GM19239 (cell line): Measurements from ENCODE around the gene ZNF653.

Experiments
- DNase-seq: peaks from one replicate; pipeline ENCODE4 v3.0.0; 2011; ENCODE audit warnings: low spot score; ENCODE audit not compliant: insufficient read length
- FAIRE-seq: peaks from 2 replicates; lab custom pipeline; 2011; peaks lifted over from hg19 to GRCh38; lab: Jason Lieb, UNC

Gene ZNF653

GRCh38 chr19:11505504-11506100 is at the start of gene ZNF653:
Gene ZNF653, minus strand, starts transcription at chr19:11505839. Its CDS starts 53 bp downstream, at chr19:11505786.
- FAIRE-seq (peak; percentile 86), DNase-seq (peak; percentile 94)

- no peak for FAIRE-seq
- no peak for DNase-seq
Observed at GRCh38 chr19:11555246-11555645, 49.6 kb upstream of the ZNF653 start.

GRCh38 chr19:11554160-11554559 is 48.5 kb upstream of the ZNF653 start:
- FAIRE-seq = no peak
- DNase-seq = peak; percentile 55

- FAIRE-seq = no peak
- no peak for DNase-seq
Observed at GRCh38 chr19:11552666-11553372, 47.2 kb upstream of the ZNF653 start.

GRCh38 chr19:11551603-11552235 is 46.1 kb upstream of the ZNF653 start:
- FAIRE-seq (no peak), DNase-seq (no peak)

- no peak for FAIRE-seq
- DNase-seq = no peak
Observed at GRCh38 chr19:11550265-11550664, 44.6 kb upstream of the ZNF653 start.

- DNase-seq (no peak), FAIRE-seq (no peak)
Observed at GRCh38 chr19:11549386-11549953, 43.8 kb upstream of the ZNF653 start.

GRCh38 chr19:11547929-11548700 is 42.5 kb upstream of the ZNF653 start:
- no peak for FAIRE-seq
- DNase-seq = no peak

- FAIRE-seq (no peak), DNase-seq (no peak)
Observed at GRCh38 chr19:11541238-11541637, 35.6 kb upstream of the ZNF653 start.

GRCh38 chr19:11540645-11541044 is 35.0 kb upstream of the ZNF653 start:
- FAIRE-seq (no peak), DNase-seq (no peak)

GRCh38 chr19:11539495-11540365 is 34.1 kb upstream of the ZNF653 start:
- FAIRE-seq (no peak), DNase-seq (no peak)

GRCh38 chr19:11538232-11539036 is 32.8 kb upstream of the ZNF653 start, which contains the start of gene CNN1:
Gene CNN1, plus strand, starts transcription at chr19:11538851. Its CDS starts 77 bp downstream, at chr19:11538928.
- DNase-seq = no peak

GRCh38 chr19:11535792-11536595 is 30.4 kb upstream of the ZNF653 start:
- DNase-seq = peak; percentile 92
- peak; percentile 91 for FAIRE-seq

More at GRCh38 chr19:11538232-11539036, 32.8 kb upstream of the ZNF653 start, which contains the start of gene CNN1:
- no peak for FAIRE-seq

GRCh38 chr19:11534948-11535347 is 29.3 kb upstream of the ZNF653 start:
- no peak for DNase-seq
- FAIRE-seq = no peak

- FAIRE-seq (no peak), DNase-seq (no peak)
Observed at GRCh38 chr19:11534538-11534937, 28.9 kb upstream of the ZNF653 start.

- DNase-seq (no peak), FAIRE-seq (no peak)
Observed at GRCh38 chr19:11530432-11530831, 24.8 kb upstream of the ZNF653 start.

GRCh38 chr19:11528551-11529341 is 23.1 kb upstream of the ZNF653 start, which contains the start of gene ECSIT:
Gene ECSIT, minus strand, starts transcription at chr19:11529134. Its CDS starts 9,964 bp downstream, at chr19:11519170.
- FAIRE-seq (peak; percentile 91), DNase-seq (peak; percentile 97)
